ENCODE results near the gene KRTAP10-2. TPM values are rescaled to one million over a fixed set of nuclear protein-coding genes. Genes with fewer than 3 reads are reported as not detected.

KRTAP10-2 gene
- total and polyA plus RNA-seq, 2 experiments from 2014 or later, result 0.24 TPM; not detected in 1

GRCh38 chr21:44526096-44526997, 25.0 kb downstream of the KRTAP10-2 start (continued):
- TF ChIP-seq, protein P1, sequence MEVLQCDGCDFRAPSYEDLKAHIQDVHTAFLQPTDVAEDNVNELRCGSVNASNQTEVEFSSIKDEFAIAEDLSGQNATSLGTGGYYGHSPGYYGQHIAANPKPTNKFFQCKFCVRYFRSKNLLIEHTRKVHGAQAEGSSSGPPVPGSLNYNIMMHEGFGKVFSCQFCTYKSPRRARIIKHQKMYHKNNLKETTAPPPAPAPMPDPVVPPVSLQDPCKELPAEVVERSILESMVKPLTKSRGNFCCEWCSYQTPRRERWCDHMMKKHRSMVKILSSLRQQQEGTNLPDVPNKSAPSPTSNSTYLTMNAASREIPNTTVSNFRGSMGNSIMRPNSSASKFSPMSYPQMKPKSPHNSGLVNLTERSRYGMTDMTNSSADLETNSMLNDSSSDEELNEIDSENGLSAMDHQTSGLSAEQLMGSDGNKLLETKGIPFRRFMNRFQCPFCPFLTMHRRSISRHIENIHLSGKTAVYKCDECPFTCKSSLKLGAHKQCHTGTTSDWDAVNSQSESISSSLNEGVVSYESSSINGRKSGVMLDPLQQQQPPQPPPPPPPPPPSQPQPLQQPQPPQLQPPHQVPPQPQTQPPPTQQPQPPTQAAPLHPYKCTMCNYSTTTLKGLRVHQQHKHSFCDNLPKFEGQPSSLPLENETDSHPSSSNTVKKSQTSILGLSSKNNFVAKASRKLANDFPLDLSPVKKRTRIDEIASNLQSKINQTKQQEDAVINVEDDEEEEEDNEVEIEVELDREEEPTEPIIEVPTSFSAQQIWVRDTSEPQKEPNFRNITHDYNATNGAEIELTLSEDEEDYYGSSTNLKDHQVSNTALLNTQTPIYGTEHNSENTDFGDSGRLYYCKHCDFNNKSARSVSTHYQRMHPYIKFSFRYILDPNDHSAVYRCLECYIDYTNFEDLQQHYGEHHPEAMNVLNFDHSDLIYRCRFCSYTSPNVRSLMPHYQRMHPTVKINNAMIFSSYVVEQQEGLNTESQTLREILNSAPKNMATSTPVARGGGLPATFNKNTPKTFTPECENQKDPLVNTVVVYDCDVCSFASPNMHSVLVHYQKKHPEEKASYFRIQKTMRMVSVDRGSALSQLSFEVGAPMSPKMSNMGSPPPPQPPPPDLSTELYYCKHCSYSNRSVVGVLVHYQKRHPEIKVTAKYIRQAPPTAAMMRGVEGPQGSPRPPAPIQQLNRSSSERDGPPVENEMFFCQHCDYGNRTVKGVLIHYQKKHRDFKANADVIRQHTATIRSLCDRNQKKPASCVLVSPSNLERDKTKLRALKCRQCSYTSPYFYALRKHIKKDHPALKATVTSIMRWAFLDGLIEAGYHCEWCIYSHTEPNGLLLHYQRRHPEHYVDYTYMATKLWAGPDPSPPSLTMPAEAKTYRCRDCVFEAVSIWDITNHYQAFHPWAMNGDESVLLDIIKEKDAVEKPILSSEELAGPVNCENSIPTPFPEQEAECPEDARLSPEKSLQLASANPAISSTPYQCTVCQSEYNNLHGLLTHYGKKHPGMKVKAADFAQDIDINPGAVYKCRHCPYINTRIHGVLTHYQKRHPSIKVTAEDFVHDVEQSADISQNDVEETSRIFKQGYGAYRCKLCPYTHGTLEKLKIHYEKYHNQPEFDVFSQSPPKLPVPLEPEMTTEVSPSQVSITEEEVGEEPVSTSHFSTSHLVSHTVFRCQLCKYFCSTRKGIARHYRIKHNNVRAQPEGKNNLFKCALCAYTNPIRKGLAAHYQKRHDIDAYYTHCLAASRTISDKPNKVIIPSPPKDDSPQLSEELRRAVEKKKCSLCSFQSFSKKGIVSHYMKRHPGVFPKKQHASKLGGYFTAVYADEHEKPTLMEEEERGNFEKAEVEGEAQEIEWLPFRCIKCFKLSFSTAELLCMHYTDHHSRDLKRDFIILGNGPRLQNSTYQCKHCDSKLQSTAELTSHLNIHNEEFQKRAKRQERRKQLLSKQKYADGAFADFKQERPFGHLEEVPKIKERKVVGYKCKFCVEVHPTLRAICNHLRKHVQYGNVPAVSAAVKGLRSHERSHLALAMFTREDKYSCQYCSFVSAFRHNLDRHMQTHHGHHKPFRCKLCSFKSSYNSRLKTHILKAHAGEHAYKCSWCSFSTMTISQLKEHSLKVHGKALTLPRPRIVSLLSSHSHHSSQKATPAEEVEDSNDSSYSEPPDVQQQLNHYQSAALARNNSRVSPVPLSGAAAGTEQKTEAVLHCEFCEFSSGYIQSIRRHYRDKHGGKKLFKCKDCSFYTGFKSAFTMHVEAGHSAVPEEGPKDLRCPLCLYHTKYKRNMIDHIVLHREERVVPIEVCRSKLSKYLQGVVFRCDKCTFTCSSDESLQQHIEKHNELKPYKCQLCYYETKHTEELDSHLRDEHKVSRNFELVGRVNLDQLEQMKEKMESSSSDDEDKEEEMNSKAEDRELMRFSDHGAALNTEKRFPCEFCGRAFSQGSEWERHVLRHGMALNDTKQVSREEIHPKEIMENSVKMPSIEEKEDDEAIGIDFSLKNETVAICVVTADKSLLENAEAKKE (CRISPR knock-in tag; IDR thresholded peaks at IDR 0.05), result no peak

GRCh38 chr21:44525391-44526095, 25.8 kb downstream of the KRTAP10-2 start:
- Mint-ChIP-seq H3K4me1 (no peaks in the 10 kb centered on the region; the same call in 2 of the 3 replicates), H3K27me3 (ENCODE audit: insufficient read depth, low read depth, poor library complexity) (peaks cover 2% of the 10 kb centered on the region), H3K4me3 (no peak overlapping the region), H3K9me3 (no peaks in the 10 kb centered on the region; the same call in 2 of the 3 replicates), H3K27ac (no peak overlapping the region), H3K36me3 (ENCODE audit: low read depth) (no peaks in the 10 kb centered on the region)
- H3K36me3 ChIP-seq (ENCODE audit: insufficient read depth), result no peaks in the 10 kb centered on the region
- H4K20me1 ChIP-seq (replicated peaks; ENCODE audit: insufficient read depth), result no peaks in the 10 kb centered on the region
- no peak overlapping the region for H3K4me2 ChIP-seq
- no peaks in the 10 kb centered on the region for H3K79me2 ChIP-seq (replicated peaks; ENCODE audit: insufficient read depth)
- no peaks in the 10 kb centered on the region for H3K4me1 ChIP-seq (ENCODE audit: insufficient read depth)
- DNase-seq (ENCODE audit: low spot score) (no peak), ATAC-seq (no peak)
- H3K4me3 ChIP-seq, result no peak overlapping the region
- H3K9me2 ChIP-seq (ENCODE audit: insufficient read depth), result 0 out of 2 replicates have a peak, but pooled peaks cover 2% of the 10 kb centered on the region
- no peaks in the 10 kb centered on the region for H3F3A ChIP-seq (replicated peaks; ENCODE audit: low read depth)
- H3K27me3 ChIP-seq (ENCODE audit: insufficient read depth), result no peaks in the 10 kb centered on the region
- H3K27ac ChIP-seq (ENCODE audit: low read depth), result no peak overlapping the region
- no peak overlapping the region for H2AFZ ChIP-seq
- TF ChIP-seq EZH2phosphoT487 (IDR thresholded peaks at IDR 0.05; ENCODE audit: unreplicated experiment) (no peak), JUNB (IDR thresholded peaks at IDR 0.05; ENCODE audit: unreplicated experiment) (no peak), EZH2 (IDR thresholded peaks at IDR 0.05; ENCODE audit: low read depth, unreplicated experiment) (no peak), ZNF331 (CRISPR knock-in tag; IDR thresholded peaks at IDR 0.05; ENCODE audit: low read depth) (no peak)
- TF ChIP-seq, protein P1 (CRISPR knock-in tag; IDR thresholded peaks at IDR 0.05), result no peak

All from GM23338 (cell line).